Cerebellar nuclear complex (tissue), 1 donor: ENCODE results near the gene CCDC85C.

ENCODE experiments used
- DNase-seq, 2 experiments: peaks; one replicate each; lab custom pipeline; 2025; lab: John Stamatoyannopoulos, UW

Gene CCDC85C

DNA sequence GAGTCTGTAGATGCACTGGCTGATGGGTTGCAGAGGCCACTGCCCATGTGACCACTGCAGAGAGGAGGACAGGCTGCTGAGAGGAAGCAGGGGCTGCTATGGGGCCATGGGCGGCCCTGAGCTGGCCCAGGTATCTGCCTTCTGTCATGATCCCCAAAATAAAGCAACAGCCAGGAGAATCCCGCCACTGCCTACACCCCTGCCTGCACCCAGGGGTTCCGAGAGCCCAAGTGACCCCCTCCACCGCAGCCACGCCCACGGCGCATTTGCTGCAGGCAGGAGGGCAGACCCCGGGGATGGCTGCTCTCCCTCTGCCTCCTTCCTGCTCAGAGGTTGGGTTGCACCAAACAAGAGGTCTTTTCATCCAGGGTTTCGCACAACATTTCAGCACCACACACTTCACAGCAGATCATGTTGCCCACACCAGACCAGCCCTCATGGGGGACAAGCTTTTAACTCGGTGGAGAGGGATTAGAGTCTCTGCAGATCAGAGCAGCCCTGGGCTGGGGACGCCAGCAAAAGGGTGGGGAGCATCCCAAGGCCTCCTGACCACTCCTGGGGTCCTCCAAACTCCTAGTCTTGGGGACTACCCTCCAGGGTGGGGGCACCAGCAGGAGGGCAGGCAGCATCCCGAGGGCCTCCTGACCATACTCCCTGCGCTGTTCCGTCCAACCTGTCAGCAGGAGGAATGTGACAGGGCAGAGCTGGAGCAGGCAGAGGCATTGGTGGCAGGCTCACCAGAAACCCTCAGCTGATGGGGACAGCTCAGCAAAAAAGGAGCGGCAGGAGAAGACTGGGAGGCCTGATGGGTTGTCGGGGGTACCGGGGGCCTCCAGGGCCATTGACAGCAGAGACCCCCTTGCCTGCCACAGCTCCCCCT lies 14.1 kb downstream of the CCDC85C start:
- DNase-seq: no peak

DNA sequence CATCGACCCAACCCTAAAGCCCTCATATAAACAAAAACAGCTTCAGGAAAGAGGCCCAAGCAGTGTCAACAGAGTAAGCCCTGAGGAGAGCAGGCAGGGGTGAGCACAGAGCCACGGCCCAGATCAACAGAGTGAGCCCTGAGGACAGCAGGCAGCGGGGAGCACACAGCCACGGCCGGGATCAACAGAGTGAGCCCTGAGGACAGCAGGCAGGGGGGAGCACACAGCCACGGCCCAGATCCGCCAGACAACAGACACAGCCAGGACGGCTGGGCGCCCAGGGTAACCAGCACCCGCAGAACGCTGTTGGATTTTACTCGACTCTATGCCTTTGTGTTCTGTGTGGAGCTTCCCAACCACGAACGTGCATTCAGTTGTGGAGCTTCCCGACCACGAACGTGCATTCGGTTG lies 15.0 kb downstream of the CCDC85C start:
- DNase-seq: no peak

DNA sequence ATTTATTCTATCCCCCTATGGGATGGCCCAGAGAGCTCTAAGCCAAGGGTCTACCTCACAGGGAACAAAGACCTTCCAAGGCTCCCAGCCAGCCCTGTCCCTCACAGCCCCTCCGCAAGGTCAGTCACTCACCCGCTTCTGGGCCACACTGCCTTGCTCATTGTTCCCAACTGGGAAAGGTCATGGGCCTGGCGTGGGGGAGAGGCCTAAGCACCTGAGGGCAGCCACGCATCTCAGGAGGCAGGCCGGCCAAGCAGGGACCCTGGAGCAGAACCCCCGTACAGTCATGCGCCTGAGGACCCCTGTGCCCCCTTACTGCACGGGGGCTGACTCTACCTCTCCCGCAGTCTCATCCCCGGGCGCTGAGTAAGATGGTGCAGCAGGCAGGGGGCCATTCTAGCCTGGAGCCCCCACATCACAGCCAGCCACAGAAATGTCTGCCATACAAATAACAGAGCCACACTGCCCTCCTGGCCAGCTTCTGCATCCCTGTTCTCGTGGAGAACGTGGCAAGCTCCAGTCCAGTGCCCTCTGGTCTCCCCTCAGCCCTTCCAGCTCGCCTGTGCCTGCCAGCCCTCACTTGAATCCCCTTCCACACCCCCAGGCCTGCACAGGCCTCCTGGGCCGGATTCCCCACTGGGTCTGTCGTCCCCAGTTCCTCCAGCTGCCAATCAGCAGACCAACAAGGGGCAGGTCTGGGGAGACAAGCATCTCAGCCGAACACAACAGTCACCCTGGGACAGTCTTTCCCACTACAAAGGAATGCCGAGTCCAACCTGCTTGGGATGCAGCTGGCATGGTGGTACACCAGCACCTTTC lies 16.3 kb downstream of the CCDC85C start:
- no peak for DNase-seq

DNA sequence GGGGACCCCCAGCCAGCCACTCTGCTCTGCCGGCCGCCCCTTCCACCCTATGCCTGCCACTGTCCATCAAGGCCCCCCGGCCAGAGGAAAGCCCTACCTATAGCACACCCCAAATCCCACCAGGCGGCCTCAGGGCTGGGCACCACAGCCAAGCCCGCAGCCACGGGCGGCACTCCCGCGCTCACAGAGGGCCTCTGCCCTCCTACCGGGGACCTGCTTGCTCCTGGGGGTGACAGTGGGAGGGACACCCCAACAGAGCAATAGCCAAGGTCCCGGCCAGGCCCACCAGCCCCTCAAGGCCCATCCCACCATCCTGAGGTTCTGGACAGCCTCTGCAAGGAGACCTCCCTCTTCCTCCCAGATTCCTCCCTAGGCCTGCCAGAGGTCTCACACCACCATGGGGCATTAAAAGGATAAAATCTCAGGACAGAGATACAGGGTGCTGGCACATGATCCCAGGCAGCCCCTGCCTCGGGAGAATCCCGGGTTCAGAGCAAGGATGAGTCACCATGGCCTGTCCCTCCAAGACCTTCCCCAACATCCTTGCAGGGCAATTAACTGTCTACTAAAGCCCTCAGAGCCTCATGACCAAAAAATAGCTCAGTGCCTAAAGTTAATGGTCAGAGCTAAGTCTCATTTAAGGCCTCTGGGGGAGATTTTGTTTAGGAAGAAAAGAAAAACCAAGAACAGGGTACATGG lies 17.1 kb downstream of the CCDC85C start:
- DNase-seq: no peak

DNA sequence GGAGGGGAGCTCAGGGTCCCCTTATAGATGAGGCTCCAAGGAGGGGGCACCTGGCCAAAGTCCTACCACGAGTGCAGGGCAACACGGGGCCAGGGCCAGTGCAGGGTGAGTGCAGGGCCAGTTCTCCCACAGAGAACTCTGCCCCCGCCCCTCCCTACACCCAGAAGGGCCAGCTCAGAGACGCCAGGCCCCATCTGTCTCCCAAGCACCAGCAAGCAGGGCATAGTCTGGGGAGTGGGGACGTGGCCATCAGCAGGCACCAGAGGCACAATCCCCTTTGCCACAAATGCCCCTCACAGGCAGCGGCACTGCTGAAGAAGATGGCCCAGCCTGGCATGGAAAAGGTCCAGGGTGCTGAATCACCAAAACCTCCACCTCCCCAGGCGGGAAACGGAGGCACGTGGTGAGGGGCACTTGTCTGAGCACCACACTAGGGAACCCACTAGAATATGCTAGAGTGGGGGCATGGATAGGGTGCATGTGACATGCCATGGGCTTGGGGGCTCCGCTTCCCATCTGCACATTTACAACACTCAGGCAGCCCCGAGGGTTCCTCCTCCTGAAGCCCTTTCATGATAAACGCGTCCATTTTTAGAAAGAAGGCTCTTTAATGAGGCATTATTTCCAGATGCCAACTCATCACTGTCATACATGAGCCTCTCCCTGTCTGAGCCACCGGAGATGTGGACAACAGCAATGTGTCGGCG lies 17.8 kb downstream of the CCDC85C start:
- no peak for DNase-seq

DNA sequence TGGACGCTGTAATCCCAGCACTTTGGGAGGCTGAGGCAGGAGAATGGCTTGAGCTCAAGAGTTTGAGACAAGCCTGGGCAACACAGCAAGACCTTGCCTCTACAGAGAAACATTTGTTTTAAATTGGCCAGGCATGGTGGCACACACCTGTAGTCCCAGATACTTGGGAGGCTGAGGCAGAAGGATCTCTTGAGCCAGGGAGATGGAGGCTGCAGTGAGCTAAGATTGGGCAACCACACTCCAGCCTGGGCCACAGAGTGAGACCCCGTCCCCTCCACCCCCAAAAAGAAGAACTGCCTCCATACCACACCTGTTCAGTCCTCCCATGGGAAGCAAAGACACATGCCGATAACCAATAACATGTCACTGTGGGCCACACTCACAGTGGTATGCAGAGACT lies 19.2 kb downstream of the CCDC85C start:
- no peak for DNase-seq

DNA sequence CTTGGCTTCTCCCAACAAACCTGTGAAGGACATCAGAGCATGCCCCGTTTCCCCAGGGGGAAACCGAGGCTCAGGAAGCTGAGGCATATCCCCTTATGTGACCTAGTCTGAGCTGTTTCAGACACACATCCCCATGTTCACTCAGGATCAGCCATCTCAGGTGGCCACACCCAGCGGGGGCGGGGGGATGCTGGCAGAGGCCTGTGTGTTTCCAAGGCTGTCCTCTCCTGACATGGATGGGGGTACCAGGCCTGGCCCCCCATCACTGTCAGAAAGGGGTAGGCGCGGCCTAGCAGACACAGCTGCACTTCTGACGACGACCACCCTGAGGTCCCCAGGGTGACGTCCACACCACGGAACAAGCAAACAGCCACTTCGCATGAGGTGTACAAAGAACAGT lies 22.1 kb downstream of the CCDC85C start:
- no peak for DNase-seq

DNA sequence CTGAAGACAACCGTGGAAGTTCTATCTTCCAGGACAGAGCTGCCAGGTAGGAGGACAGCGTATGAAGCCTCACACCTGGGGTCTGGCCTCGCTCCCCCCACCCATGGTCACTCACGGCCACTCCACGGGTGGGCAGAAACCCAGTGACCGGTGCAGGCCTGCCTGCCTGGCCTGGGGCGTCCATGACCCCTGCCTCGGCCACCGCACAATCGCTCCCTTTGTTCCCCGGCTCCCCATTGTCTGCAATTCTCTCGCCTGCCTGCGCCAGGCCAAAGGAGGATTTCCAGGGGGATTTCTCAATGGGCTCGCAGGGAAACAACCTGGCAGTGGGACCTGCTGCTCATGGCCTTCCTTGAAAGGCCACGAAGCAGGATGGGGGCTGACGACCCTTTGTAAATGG lies 22.6 kb downstream of the CCDC85C start:
- DNase-seq: no peak

DNA sequence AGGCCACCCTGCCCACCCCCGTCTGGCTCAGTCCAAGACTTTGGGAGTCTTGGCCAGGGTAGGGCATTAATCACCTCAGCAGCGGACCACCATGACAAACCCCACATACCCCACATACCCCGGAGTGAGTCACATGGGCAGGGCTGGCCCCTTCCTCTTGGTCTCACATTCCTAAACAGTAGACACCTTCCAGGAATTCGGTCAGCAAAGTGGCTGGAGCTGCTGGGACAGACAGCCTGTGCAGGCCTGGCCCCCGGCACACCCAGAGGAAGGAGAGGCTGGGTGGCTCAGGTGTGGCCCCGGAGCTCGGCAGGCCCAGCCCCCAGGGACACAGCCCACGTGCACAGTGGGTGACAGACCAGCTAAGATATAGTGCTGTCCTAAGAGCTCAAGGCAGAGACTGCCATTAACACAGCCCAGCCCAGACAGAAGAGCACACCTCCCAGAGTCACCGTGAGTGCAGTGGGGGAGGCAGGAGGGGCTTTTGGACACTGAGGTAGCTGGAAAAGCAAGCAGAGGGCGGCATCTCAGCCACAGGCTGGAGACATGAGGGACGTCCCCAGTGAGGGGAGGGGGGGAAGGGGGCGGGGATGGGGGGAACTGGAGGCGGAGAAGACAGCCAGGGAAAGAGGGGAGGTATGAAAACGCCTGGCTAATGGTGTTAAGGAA lies 24.0 kb downstream of the CCDC85C start:
- DNase-seq: no peak

DNA sequence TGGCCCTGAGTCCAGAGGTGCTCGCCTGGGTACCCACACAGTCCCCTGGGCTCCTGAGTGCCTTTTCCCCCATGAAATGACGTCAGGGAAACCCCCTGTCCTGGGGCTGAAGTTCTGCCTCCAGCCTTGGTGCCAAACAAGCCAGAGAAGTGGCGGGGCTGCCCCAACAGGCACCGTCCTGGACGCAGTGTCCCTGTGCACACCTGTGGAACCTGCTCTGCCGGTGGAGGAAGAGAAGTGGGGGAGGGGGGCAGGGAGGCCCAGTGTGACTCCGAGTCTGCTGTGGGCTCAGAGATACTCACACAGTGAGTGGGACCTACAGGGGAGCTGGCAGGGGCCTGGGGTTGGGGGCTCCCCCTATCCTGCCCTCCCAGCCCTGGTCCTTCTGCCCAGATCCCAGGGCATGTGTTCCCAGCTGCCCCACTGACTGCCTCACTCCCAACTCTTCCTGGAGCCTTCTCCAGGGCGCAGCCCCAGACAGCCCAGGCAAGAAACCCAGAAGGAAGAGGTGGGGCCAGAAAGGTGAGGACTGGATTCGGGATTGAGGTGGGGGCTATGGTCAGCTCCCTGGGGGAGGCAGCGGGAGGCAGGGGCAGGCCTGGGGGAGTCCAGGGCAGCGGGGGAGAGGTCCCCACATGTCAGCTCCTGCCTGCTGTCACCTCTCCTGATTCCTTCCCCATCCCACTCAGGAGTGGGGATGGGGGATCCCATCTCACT lies 24.7 kb downstream of the CCDC85C start:
- DNase-seq: no peak

DNA sequence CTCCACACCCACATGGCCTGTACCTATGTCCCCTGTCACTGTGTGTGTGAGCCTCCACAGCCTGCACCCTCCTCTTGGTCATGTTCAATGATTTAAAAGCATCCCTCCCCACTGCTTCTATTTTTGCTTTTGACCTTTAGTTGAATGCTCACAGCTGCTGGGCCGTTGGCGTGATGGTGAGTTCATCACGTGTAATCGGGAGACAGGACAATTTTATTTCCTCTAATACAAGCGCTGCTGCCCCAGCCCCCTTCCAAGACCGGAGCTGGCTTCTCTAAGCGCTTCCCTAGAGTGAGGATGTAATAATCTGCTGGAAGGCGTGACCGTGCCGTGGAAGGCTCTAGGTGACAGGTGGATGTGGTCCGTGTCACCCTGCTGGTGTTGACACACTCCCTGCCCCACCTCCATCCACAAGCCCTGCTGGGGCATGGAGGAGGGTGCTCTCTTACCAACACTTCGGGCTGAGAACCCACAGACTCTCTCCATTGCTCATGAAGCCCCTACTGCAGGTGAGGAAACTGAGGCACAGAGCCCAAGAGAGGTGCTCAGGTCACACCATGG lies 25.4 kb downstream of the CCDC85C start:
- DNase-seq: no peak

DNA sequence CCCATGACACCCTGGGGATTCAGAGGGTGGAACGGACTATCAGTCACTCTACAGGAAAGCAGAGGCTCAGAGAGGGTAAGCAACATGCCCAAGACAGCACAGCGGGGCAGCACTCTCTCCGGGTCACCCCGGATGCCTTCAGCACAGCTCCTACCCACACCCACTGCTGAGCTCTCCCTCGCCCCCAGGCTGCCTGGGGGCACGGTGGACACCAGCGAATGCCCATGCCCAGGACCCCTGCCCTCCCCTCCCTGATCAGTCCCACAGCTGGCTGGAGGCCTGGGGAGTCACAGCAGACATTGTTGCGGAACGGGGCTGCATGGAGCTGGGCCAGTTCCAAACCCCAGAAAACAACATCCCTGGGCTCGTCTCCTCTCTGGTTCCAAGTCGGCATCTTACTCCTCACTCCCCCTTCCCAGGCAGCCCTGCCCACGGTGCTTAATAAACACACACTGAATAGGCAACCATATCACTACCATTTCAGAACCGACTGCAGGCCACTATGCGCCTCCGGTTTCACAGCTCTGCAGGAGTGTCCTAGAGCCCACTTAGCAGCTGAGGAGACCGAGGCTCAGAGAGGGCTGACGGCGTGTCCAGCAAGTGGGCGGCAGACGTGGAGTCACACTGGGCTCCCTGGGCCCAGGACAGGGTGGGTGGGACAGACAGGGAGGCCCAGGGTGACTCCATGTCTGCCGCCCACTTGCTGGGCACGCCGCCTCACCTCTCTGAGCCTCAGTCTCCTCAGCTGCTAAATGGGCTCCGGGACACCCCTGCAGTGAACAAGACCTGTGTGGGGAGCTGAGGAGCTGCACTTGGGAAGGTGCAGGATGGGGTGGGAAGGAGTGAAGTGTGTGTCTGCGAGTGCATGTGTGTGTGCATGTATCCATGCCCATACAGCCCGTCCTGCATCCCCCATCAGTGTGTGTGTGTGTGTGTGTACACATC lies 27.0 kb downstream of the CCDC85C start:
- DNase-seq: no peak

DNA sequence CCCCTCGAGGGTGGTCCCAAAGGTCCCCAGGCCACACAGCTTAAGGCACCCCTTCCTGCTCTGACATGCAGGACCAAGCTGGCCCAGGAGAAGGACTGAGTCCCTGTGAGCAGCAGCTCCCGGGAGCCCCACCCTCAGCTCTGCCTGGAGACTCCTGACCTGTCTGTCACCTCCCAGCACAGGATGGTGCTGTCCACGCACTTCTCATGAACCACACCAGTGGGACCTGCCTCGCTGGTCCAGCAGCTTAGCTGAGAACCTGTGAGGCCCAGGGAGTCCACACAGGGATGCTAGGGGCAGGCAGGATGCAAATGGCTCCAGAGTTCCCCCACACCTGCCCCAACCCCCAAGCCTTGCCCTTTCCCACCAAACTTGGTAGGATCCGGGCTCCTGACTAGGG lies 27.7 kb downstream of the CCDC85C start:
- no peak for DNase-seq

DNA sequence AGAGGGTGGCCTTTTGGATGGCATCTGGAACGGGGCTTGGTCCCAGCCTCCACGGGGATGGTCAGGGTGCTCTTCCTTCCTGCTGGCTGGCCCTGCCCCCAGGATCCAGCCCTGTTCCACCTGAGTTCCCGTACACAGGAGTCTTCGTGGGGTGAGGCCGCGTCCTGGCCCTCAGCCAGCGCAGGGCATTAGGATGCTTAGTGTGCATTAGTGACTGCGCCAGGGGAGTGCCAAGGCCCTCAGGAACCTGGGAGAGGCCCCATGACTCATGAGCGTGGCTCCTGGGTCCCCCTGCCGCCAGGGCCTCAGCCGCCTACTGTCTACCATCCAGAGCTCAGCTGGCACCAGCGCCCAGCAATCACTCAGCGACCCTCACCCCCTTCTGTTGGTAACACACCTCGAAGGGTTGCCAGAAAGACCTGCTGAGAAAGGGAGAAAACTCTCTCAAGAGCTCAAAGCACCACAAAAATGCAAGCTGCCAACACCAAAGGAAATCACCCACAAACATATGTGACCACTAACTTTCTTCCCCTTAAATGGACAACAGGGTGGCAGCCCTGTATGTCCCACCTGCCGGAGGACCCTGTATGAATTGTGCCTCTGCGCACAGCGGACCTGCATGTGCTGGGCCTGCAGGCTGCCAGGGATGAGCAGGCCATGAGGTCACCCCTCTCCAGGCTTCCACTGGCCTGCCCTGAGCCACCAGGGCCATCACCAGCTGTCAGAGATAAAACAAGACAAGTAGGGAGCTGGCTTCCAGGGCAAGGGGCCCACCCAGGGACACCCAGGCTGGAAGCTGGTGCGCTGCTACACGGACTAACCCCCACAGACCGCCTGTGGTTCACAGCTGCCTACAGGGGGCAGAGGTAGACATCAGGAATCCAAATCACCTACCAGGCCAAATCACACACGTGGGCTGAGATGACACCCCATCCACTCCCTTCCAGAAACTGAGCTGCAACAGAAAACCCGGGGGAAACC lies 28.7 kb downstream of the CCDC85C start:
- no peak for DNase-seq

DNA sequence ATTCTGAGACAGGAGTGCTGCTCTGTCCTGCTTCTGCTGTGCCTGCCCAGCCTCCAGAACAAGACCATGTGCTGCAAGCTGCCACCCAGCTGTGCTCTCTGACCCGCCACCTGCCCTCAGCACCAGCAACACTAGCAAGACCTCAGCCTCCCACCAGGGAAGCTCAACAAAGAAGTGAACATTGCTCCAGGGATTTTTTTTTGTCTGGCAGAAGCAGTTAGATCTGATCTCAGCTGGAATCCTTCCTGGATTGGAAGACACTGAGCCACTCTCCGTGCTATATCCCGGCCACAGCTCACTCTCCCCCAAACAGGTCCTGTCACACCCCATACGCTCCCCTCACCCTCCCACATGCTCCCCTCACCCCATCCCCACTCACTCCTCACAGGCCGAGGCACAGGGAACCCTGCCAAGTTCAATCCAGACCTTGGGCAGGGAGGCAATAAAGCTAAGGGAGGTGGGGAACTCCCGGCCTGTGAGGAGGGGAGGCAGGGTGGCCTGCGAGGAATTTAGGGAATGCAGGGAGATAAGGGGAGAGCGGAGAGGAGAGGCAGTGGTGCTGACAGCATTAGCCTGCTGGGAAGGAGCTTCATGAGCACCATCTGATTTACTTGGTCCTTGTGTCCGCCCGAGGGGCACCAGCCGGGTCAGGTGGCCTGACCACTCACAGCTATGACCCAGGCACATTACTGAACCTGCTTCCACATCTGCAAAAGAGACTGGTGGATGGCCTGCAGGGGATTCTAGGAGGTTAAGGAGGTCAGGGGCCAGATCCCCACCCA lies 29.7 kb downstream of the CCDC85C start:
- no peak for DNase-seq

DNA sequence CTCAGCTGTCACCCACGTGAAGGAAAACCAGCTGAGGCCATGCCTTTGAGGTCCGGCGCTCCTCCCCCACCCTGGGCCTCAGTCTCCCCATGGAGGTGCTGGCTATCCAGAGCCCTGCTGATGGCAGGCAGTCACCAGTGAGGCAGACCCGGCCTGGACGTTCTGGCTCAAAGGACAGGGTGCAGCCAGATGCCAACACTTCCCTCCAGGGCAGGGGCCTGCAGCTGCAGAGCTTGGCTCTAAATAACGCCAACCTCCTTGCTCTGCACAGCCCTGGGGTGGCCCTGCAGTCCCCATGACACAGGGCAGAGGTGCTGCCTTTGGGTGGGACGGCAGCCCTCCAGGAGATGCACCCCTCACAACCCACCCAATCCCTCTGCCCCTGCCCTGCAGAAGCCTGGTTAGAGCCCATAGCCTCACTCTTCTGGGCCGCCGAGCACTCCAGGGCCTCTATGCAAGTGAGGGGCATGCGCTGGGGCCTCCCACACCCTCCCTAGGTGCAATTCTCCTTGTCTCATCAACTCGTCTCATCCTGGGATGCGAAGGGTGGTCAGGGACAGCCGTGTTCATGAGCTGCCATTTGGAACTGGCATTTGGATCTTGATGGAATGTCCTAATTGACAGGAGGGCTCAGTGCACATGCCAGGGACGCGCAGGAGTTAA lies 30.4 kb downstream of the CCDC85C start:
- no peak for DNase-seq

DNA sequence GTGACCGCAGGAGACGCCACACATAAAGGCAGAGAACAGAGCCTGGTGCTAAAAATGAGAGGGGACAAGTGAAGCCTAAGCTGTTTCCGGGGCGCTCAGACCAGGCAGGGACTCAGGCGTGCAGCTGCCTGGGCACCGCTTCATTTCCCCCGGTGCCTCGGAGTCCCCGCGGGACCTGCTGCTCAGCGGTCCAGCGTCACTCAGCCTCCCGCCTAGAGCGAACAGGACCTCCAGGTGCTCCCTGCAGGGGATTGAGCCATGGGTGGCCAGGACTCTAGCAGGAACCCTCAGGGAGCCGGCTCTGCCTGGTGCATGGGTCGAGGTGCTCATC lies 31.0 kb downstream of the CCDC85C start:
- no peak for DNase-seq
